Measurements from ENCODE around the gene BIRC3. TPM values are rescaled to one million over a fixed set of nuclear protein-coding genes. Genes with fewer than 3 reads are reported as not detected.
"Not testable (repeated sequence)": the region's sequence is repeated elsewhere in the genome, so short reads cannot be mapped to it uniquely, and the experiment has no call there.

The BIRC3 gene
- total RNA-seq, 1 experiment from 2014 or later, result 4.7 TPM

DNA sequence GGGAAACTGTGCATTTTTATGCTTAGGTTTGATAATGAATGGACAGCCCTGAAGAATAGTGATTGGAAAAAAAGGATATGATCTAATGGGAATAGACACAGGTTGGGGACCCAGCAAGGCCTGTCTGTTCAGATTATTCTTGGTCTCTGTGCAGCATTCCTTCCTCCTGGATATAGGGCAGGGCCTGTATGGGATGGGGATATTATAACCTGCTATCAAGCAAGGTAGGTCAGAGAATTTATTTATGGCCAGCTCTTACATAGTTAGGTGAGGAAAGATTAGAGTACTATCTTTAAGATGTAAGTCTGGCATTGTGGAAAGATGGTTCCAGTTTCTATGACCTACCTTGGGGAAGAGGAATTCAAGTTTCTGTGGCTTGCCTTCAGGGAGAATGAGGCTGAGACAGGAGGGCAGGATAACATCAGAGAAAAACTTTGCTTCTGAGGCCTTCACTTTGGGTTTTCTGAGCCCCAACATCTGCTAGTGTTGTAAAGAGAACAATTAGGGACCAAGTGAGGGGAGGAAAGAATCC, 21.3 kb downstream of the BIRC3 start:
- intact Hi-C loops (cut with micrococcal nuclease), result no loop called here
- H3K27ac ChIP-seq (ENCODE audit: low read depth, low read length), result no peak overlapping the region
- no peak overlapping the region for H3K9ac ChIP-seq (ENCODE audit: low read length)
- ATAC-seq (no peak), DNase-seq (ENCODE audit: low read depth, low spot score) (no peak)
- POLR2A ChIA-PET, result no interaction called here
- no peaks in the 10 kb centered on the region for H3K9me2 ChIP-seq (ENCODE audit: insufficient read depth)
- H3K27me3 ChIP-seq (ENCODE audit: insufficient read depth, low read length), result no peaks in the 10 kb centered on the region
- no peaks in the 10 kb centered on the region for H4K20me1 ChIP-seq (ENCODE audit: insufficient read depth)
- no peak overlapping the region for H2AFZ ChIP-seq (ENCODE audit: low read depth, low read length, poor library complexity, severe bottlenecking)
- no peaks in the 10 kb centered on the region for H3K36me3 ChIP-seq (ENCODE audit: control insufficient read depth in 1 of 2, insufficient read depth in 2 of 2, low read length in 2 of 2)
- no peaks in the 10 kb centered on the region for H3K9me3 ChIP-seq (ENCODE audit: control insufficient read depth in 1 of 2, insufficient read depth in 1 of 2, low read depth in 1 of 2, low read length in 2 of 2)
- H3K4me1 ChIP-seq (ENCODE audit: control insufficient read depth in 1 of 2, insufficient read depth in 2 of 2, low read length in 2 of 2), result peaks cover 0 to 17% of the 10 kb centered on the region in 2 experiments; a peak in 2 of 4 replicates
- no peaks in the 10 kb centered on the region for H3K79me2 ChIP-seq (ENCODE audit: insufficient read depth, low read length)
- no peak overlapping the region for H3K4me3 ChIP-seq (replicated peaks in 1 of 2; ENCODE audit: low read depth in 1 of 2, low read length in 2 of 2)
- RAD21 ChIA-PET (ENCODE audit: low non-redundant PET in 1 of 2, low total read pairs in 2 of 2, uncharacterized antibody in 2 of 2, unreplicated experiment in 2 of 2), result no interaction called here
- H3K4me2 ChIP-seq (ENCODE audit: low read length), result no peak overlapping the region
- no TSS peak for BruUV-seq (replicated peaks)
- CTCF ChIA-PET, result interaction anchor here (1.2 kb wide), 1 partner anchor 180 kb away, joined by 3 read pairs; no protein-coding TSS in a partner anchor
- TF ChIP-seq SRF (IDR thresholded peaks at IDR 0.05; ENCODE audit: low read depth) (no peak), ATF3 (IDR thresholded peaks at IDR 0.05) (no peak), CEBPB (IDR thresholded peaks at IDR 0.05; ENCODE audit: low read depth) (no peak), ZFX (IDR thresholded peaks at IDR 0.05) (no peak), POLR2AphosphoS5 (IDR thresholded peaks at IDR 0.05; ENCODE audit: low read depth, low read length) (no peak), SP1 (IDR thresholded peaks at IDR 0.05; ENCODE audit: low read depth) (no peak), TCF7L2 (IDR thresholded peaks at IDR 0.05; ENCODE audit: borderline replicate concordance, extremely low read depth, insufficient read depth, insufficient read length) (no peak), SIN3A (IDR thresholded peaks at IDR 0.05; ENCODE audit: low read depth) (no peak), ELF1 (IDR thresholded peaks at IDR 0.05; ENCODE audit: borderline replicate concordance, low read depth) (no peak), FOSL1 (IDR thresholded peaks at IDR 0.05; ENCODE audit: low read depth) (no peak)
- TF ChIP-seq, protein P1, sequence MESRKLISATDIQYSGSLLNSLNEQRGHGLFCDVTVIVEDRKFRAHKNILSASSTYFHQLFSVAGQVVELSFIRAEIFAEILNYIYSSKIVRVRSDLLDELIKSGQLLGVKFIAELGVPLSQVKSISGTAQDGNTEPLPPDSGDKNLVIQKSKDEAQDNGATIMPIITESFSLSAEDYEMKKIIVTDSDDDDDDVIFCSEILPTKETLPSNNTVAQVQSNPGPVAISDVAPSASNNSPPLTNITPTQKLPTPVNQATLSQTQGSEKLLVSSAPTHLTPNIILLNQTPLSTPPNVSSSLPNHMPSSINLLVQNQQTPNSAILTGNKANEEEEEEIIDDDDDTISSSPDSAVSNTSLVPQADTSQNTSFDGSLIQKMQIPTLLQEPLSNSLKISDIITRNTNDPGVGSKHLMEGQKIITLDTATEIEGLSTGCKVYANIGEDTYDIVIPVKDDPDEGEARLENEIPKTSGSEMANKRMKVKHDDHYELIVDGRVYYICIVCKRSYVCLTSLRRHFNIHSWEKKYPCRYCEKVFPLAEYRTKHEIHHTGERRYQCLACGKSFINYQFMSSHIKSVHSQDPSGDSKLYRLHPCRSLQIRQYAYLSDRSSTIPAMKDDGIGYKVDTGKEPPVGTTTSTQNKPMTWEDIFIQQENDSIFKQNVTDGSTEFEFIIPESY (IDR thresholded peaks at IDR 0.05; ENCODE audit: extremely low read depth, insufficient replicate concordance, low read length), result no peak
- TF ChIP-seq, protein P2, sequence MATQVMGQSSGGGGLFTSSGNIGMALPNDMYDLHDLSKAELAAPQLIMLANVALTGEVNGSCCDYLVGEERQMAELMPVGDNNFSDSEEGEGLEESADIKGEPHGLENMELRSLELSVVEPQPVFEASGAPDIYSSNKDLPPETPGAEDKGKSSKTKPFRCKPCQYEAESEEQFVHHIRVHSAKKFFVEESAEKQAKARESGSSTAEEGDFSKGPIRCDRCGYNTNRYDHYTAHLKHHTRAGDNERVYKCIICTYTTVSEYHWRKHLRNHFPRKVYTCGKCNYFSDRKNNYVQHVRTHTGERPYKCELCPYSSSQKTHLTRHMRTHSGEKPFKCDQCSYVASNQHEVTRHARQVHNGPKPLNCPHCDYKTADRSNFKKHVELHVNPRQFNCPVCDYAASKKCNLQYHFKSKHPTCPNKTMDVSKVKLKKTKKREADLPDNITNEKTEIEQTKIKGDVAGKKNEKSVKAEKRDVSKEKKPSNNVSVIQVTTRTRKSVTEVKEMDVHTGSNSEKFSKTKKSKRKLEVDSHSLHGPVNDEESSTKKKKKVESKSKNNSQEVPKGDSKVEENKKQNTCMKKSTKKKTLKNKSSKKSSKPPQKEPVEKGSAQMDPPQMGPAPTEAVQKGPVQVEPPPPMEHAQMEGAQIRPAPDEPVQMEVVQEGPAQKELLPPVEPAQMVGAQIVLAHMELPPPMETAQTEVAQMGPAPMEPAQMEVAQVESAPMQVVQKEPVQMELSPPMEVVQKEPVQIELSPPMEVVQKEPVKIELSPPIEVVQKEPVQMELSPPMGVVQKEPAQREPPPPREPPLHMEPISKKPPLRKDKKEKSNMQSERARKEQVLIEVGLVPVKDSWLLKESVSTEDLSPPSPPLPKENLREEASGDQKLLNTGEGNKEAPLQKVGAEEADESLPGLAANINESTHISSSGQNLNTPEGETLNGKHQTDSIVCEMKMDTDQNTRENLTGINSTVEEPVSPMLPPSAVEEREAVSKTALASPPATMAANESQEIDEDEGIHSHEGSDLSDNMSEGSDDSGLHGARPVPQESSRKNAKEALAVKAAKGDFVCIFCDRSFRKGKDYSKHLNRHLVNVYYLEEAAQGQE (IDR thresholded peaks at IDR 0.05; ENCODE audit: low read depth), result no peak
- TF ChIP-seq, protein P3, sequence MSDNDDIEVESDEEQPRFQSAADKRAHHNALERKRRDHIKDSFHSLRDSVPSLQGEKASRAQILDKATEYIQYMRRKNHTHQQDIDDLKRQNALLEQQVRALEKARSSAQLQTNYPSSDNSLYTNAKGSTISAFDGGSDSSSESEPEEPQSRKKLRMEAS (IDR thresholded peaks at IDR 0.05), result no peak

GRCh38 chr11:102341311-102341710, 24.0 kb downstream of the BIRC3 start:
- H3K9me3 ChIP-seq (ENCODE audit: control insufficient read depth in 1 of 2, insufficient read depth in 1 of 2, low read depth in 1 of 2, low read length in 2 of 2); H3K27ac ChIP-seq (ENCODE audit: low read depth, low read length); H3K9ac ChIP-seq (ENCODE audit: low read length); DNase-seq (ENCODE audit: low read depth, low spot score); H4K20me1 ChIP-seq (ENCODE audit: insufficient read depth); H3K4me3 ChIP-seq (replicated peaks in 1 of 2; ENCODE audit: low read depth in 1 of 2, low read length in 2 of 2); BruUV-seq (replicated peaks); H3K79me2 ChIP-seq (ENCODE audit: insufficient read depth, low read length); H3K27me3 ChIP-seq (ENCODE audit: insufficient read depth, low read length); H3K36me3 ChIP-seq (ENCODE audit: control insufficient read depth in 1 of 2, insufficient read depth in 2 of 2, low read length in 2 of 2); H3K9me2 ChIP-seq (ENCODE audit: insufficient read depth): not testable (repeated sequence)
- intact Hi-C loops (cut with micrococcal nuclease), result loop anchor here (1.0 to 10.0 kb wide), 5 partner anchors 53 to 477 kb away; no protein-coding TSS in a partner anchor
- H3K4me2 ChIP-seq (ENCODE audit: low read length), result peak overlapping the region; percentile 32; the same call in 1 of the 2 replicates
- ChIA-PET RAD21 (ENCODE audit: low non-redundant PET in 1 of 2, low total read pairs in 2 of 2, uncharacterized antibody in 2 of 2, unreplicated experiment in 2 of 2) (interaction anchor here (0.8 to 2.2 kb wide), 7 partner anchors 35 to 325 kb away, joined by 3 to 12 read pairs (median 5); no protein-coding TSS in a partner anchor), POLR2A (interaction anchor here (1.2 to 1.5 kb wide), 3 partner anchors 36 to 325 kb away, joined by 3 to 4 read pairs (median 3); no protein-coding TSS in a partner anchor), CTCF (interaction anchor here (0.8 to 4.1 kb wide), 19 partner anchors 8 to 884 kb away, joined by 3 to 60 read pairs (median 4); no protein-coding TSS in a partner anchor)
- ATAC-seq, result peak; percentile 35
- H2AFZ ChIP-seq (ENCODE audit: low read depth, low read length, poor library complexity, severe bottlenecking), result peak overlapping the region; percentile 94
- peaks cover 2 to 29% of the 10 kb centered on the region in 2 experiments; a peak in 3 of 4 replicates for H3K4me1 ChIP-seq (ENCODE audit: control insufficient read depth in 1 of 2, insufficient read depth in 2 of 2, low read length in 2 of 2)
